ENCODE data around the gene RASA3.
A peak's percentile ranks its signal among the peaks of the same experiment; 100 is the strongest.
"Not testable (repeated sequence)": the region's sequence is repeated elsewhere in the genome, so short reads cannot be mapped to it uniquely, and the experiment has no call there.

Gene RASA3

DNA sequence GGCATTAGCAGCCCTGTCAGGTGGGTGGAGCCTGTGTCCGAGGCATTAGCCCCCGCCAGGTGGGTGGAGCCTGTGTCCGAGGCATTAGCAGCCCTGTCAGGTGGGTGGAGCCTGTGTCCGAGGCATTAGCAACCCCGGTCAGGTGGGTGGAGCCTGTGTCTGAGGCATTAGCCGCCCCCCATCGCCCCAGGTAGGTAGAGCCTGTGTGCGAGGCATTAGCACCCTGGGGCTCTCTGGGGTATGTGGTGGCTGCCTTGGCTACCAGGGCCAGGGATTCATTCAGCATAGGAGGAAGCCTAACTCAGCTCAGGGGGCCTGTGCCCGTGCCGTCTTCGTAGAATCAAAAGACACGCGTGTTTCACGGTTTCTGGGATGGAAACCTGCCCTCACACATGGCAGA, 112.3 kb downstream of the RASA3 start:
- DNase-seq (ENCODE audit: low read depth in 2 of 2) = not testable (repeated sequence)

DNA sequence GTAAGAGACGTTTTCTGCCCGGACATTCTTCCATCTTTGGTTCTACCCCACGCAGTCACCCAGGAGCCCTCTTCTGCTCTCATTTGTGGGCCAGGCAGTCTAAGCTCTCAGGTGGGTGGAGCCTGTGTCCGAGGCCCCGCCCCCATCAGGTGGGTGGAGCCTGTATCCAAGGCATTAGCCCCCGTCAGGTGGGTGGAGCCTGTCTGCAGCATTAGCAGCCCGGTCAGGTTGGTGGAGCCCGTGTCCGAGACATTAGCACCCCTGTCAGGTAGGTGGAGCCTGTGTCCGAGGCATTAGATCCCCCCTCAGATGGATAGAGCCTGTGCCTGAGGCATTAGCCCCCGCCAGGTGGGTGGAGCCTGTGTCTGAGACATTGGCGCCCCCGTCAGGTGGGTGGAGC, 113.1 kb downstream of the RASA3 start:
- DNase-seq (ENCODE audit: low read depth in 2 of 2) = peak; percentile 33 to 39

DNA sequence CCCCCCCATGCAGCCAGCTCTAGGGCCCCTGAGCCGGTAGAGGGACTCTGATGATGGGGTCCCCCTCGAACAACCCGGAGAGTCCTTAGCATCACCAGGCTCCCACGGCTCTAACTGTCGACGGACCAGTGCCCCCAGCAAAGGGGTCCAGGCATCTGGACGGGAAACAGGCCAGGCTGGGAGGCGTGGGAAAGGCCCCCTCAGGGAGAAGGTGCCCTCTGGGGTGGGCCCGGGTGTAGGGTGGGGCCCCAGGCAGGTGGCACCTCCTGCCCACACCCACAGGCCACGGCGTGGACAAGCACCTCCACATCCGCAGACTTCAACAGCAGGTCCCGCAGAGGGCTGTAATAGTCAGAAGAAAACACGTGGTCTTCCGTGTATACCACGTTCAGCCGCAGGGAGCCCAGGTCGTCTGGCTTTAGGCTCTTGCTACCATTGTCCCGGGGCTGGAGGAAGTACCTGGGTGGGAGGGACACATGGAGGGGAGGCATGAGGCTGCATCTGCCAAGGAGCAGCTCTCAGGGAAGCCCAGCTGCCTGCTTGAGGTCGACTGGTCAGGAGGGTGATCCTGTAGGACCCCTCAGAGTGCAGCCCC, 113.9 kb downstream of the RASA3 start:
- no peak for DNase-seq (ENCODE audit: low read depth in 2 of 2)

DNA sequence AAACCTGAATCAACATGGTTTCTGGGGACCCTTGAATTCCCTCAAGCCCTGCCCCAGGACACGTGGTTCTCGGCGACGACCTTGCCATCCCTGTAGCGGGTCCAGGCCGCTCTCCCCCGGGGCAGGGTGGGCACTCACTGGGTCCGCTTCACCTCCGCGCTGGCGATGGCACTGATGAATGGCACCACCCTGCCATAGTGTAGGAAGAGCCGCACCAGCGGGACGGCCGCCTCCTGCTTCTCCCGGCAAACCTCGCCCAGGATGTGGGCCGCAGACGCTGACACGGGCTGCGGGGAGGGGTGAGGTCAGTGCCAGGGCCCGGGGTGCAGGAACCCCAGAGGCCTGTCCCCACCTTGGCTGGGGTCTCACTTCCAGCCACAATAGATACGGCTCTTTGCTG, 114.5 kb downstream of the RASA3 start:
- DNase-seq (ENCODE audit: low read depth in 2 of 2) = no peak

DNA sequence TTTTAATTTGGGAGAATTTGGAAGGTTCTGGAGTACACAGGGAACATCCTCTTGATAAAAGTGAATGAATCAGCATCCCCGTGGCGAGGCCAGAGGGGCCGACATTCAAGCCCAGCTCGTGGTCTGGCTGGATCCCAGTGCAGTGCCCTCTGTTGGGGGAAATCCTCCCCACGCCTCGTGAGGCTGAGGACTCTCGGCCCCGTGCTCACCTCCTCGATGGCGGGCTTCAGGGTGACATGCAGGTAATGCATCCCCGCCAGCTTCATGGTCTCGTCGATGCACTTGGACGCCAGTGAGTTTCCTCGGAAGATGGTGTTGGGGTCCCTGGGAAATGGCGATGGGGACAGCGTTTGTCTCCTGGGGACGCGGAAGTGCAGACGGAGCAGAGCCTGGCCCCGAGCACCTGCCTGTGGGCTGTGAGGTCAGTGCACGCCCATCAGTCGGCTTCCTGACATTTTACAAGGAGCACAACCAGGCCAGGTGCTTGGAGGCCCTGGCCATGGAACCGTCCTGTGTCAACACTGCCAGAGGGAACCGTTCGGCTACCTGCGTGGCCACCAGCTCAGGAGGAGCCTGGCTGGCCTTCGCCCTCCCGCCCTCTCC, 115.3 kb downstream of the RASA3 start:
- no peak for DNase-seq (ENCODE audit: low read depth in 2 of 2)

DNA sequence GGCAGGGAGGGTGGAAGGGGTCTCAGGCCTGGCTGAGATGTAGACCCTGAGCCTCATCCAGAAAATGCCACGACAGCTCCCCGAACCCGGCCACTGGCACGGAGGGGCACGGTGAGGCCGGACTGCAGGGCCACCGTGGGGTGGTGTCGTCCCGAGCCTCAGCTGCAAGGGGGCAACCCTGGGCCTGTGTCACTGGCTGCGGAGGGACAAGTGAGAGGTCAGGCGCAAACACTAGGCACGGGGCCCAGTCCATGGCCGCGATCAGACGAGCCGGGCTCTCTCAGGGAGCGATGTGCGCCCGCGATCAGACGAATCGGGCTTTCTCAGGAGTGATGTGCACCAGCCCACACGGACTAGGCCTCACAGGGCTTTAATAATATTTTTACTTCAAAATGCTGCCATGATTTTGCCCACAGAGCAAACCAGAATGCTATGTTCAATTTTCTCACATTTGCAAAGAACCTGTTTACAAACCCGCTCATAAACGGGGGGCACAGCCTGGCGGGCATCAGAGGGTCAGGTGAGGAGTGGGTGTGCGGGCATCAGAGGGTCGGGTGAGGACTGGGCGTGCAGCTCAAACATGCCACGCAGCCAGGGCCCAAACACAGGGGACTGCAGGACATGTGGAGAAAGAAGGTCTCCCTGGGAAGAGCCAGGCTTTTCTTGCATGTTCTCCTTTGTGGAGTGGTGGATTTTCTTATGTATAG, 115.9 kb downstream of the RASA3 start:
- no peak for DNase-seq (ENCODE audit: low read depth in 2 of 2)

DNA sequence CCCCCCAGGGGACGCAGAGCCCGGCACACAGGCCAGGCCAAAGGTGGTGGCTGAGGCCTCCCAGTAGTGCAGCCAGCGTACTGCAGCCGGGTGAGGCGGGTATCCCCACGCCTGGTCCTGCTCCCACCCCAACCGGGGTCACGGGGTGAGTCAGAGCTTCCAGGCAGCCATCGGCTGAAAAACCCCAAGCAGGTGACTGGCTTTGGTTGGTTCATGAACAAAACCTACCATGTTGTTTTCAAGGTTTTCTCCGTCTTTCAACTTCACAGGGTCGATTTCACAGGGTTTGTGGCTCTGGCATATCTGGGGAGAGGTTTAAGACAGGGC, 116.5 kb downstream of the RASA3 start:
- no peak for DNase-seq (ENCODE audit: low read depth in 2 of 2)

DNA sequence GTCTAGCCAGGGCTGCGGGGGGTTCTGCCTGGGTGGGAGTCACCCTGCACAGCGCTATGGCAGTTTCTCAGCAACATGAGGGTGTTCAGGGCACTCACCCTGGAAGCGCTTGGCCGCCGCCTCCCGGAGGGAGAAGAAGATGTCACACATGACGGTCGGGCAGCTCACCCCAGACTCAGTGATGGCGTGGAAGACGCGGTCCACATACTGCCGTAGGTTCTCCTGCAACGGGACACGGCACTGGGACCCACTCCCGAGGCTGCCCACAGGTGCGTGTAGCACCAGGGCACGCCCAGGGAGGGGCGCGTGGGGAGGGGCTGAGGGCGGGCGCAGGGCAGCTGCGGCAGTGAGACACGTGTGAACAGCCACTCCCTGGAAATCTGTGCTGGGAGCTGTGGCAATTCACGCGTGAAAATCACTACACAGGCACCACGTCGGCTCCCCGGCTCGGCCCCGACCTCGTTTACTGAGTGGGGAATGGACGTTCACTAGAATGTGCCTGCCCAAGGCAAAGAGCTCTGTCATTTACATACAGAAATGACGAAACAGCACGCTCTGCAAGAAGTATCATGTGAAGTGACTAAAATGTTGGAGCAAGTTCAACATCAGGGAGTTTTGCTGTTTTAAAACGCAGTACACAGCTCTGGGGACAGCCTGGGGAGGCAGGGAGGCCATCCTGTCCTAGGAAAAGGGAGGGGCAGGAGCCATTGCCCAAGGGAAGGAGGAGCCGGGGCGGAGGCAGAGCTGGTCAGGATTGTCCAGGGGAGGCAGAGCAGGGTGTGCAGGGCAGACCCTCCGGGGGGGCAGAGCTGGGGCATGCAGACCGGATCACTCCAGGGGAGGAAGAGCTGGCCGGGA, 117.1 kb downstream of the RASA3 start:
- DNase-seq (ENCODE audit: low read depth in 2 of 2) = no peak

DNA sequence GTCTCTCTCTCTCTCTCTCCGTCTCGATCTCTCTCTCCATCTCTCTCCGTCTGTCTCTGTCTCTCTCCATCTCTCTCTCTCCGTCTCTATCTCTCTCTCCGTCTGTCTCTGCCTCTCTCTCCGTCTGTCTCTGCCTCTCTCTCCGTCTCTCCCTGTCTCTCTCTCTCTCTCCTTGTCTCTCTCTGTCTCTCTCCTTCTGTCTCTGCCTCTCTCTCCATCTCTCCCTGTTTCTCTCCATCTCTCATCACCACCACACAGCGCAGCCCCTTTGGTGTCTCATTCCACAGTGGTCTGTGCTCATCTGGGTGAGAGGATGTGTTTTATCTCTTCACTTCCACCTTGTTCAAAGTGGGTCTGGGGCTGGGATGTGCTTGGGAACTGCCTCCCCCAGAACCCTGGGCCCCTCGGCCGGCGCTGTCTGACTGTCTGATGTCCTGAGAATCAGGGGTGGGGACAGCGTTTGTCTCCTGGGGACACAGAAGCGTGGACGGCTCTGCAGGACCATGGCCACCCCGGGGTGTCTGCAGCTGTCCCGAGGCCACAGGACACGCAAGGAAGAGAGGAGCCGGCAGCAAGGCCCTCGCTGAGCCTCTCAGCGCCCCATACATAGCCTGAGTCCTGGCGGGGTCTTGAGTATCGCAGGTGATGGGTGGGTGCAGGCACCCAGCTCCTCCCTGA, 118.3 kb downstream of the RASA3 start:
- DNase-seq (ENCODE audit: low read depth in 2 of 2) = no peak

DNA sequence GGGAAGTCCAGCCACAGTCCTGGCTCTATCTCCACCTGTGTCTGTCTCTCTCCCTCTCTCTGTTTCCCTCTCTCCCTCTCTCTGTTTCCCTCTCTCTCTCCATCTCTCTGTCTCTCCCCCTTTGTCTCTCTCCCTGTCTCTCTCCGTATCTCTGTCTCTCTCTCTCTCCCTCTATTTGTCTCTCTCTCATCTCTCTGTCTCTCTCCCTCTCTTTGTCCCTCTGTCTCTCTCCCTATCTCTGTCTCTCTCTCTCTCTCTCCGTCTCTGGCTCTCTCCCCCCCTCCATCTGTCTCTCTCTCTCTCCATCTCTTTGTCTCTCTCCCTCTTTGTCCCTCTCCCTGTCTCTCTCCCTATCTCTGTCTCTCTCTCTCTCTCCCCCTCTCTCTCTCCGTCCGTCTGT, 119.1 kb downstream of the RASA3 start:
- DNase-seq (ENCODE audit: low read depth in 2 of 2) = no peak

DNA sequence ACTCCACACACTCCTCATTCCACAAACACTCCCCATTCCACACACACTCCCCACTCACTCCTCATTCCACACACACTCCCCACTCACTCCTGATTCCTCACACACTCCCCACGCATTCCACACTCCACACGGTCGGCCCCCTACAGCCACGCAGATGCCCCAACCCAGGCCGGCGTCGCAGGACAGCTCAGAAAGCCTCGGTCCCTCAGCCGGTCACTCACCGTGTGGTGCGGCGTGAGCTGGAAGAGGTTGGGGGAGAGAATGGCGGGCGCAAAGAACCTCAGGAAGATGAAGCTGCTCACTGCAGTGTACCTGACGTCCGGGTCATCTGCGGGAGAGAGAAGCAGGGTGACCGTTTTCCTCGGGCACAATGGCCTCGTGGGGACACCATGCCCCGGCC, 119.5 kb downstream of the RASA3 start:
- DNase-seq (ENCODE audit: low read depth in 2 of 2) = no peak

DNA sequence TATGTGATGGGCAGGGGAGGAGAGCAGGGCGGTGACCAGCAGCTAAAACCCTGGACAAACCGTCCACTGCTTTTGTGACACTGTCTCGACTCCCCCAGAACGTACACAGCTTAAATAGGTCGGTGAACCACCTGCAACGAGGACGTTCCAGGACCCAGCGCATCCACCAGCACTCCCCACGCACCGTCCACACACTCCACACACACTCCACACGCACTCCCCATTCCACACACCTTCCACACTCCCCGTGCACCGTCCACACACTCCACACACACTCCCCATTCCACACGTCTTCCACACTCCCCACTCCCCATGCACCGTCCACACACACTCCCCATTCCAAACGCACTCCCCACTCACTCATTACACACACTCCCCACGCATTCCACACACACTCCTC, 120.3 kb downstream of the RASA3 start:
- DNase-seq (ENCODE audit: low read depth in 2 of 2) = no peak

DNA sequence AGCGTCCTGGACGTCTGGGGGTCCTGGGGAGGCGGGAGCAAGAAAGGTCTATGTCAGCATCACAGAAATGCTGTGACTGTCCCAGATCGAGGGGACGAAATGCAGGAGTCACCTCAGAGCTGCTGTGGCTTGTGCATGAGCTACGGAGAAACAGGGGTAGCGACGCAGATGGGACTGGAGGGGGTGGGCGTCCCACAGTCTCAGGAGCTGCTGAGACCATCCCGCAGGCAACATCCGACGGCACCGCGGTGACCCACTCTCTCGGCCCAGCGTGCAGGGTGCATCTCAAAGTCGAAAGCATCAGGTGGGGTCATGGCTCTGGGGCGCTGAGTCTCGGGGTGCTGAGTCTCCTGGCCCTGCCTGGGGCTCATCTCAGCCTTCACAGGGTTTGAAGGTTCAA, 121.2 kb downstream of the RASA3 start:
- no peak for DNase-seq (ENCODE audit: low read depth in 2 of 2)

DNA sequence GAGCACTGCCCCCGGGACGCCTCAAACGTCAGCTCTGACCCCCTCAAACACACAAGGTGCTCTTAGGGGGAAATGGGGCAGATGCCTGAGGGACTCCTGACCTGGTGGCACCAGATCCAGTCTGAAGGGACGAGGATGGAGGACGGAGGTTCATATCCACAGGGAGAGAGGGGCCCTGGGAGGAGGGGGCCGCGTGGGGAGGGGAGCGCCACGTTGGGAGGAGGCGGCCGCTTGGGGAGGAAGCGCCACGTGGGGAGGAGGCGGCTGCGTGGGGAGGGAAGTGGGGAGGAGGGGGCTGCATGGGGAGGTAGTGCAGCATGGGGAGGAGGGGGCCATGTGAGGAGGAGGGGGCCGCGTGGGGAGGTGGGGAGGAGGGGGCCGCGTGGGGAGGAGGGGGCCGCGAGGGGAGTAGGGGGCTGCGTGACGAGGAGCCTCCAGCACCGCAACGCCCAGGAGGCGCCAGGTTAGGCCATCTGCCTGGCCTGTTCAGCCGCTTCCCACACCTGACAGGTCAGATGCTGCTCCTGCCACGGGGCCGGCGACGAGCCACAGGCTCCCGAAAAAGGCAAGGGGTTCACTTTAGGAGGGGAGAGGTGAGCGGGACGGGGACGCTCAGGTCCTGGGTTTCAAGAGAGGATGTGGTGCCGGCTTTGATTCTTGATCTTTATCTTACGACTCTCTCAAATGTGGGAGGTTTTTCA, 121.9 kb downstream of the RASA3 start:
- no peak for DNase-seq (ENCODE audit: low read depth in 2 of 2)

DNA sequence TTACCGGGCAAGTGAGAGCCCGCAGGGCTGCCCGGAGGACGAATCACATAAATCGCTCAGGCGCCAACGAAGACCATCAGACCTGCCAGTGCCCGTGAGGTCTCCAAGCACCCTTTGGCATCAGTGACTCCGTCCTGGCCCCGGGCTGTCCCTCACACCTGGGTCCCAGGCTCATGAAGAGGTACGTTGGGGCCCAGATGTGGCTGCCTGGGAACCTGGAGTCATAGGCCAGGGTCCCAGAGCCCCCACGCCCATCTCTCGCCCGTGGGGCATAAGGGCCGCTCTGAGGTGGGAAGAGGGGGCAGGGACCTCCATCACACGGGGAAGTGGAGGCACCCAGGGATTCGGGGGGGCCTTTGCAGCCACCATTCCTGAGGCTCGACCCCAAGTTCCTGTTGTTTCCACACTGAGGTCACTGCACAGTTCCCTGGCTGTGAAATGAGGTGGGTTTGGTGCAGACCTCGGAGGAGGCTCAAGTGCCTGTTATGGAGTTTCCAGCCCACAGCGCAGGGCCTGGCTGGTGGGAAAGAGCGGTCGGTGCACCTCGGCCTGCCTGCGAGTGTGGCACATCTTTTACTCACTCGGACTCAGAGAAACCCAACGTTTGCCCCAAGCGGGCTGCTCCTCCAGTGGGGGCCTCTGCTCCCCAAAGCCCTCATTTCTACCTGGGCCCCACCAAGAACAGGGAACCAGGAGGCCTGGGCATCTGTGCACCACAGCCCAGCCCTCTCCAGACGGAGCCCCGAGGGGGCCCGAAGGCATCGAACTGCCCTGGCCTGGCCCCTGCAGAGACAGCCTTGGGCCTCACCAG, 122.6 kb downstream of the RASA3 start:
- DNase-seq (ENCODE audit: low read depth in 2 of 2) = no peak

DNA sequence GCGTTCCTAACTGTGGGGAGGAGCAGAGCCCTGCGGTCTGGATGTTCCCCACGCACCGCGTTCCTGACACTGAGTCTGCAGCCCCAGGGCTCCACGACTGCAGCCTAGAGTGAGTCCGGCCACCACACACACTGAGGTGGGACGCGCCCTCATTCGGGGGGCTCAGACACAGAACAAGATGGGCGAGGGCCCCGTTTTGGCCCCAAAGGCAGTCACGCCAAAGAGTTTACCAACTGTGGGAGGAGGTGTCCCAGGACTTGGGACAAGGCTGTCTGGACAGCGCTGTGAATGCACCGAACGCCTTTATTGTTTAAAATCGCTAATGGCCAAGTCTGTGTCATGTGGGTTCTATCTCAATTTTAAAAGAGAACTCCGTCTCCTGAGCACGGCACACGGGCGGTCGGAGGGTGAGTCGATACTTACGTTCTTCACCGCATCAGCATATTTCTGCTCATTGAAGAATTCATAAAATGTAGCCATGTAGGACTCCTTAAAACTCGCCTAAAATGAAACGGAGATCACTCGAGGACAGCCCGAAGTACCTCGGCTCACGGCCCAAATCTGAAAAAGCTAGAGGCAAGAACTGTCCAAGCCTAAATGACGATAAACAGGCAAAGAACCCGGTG, 123.3 kb downstream of the RASA3 start:
- DNase-seq (ENCODE audit: low read depth in 2 of 2) = no peak

DNA sequence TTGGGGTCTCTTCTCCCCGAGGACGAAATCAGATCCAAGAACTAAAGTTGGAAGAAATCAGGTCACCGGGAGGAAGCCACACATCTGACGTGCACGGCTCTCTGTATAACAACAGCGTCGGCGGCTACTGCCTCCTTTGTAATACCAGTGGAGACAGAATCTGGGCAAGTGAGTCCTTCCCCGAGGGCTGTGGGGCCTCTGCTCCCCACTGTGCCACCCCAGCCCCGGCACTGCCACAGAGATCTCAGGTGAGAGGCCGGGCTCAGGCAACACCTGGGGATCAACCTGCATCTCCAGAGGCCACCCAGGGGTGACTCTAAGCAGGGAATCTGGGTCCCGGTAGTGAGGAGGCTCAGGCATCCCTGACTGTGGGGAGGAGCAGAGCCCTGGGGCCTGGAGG, 124.9 kb downstream of the RASA3 start:
- DNase-seq (ENCODE audit: low read depth in 2 of 2) = no peak

DNA sequence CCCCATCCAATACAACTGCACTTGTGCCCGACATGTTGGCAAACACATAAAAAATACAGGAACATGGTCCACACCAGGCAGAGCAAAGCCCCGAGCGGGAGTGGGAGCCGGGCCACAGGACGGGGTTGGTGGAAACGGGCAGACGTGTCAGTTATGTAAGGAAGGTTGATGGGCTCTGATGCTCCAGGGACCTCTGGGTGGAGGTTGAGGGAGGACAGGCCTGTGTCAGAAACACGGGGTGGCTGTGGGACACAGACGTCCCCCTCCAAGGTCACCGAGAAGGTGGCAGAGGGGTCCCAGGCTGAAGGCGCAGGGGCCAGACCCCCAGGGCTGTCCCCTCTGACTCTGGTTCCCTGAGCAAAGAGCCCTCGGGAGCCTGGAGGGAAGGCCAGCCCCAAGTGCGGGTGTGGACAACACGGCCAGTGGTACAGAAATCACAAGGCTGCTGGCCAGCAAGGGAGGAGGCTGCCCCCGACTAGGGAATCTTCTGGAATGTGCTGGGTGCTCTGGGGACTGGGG, 127.2 kb downstream of the RASA3 start:
- DNase-seq (ENCODE audit: low read depth in 2 of 2) = no peak

DNA sequence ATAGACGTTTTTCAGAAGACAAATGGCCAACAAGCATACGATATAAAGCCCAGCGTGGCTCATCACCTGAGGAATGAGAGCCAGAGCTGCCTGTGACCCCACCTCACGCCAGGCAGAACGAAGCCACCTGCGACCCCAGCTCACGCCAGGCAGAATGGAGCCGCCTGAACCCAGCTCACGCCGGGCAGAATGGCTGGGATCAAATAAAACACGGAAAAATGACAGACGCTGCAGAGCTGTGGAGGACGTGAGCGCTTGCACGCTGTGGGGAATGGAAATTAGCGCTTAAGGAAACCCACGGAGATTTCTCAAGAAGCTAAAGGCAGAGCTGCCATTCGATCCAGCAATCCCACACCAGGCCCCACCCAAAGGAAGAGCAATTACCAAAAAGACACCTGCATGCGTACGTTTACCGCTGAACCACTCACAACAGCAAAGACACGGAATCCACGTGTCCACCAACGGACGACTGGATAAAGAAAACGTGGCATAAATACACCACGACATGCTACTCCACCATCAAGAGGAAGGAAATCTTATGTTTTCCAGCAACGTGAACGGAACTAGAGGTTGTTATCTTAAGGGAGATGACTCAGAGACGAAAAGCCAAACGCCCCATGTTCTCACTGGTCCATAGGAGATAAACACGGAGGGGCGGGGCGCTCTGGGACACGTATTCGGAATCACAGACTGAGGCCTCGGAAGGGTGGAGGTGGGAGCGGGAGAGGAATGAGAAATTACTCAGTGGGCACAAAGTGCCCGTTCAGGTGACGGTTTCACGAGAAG, 127.8 kb downstream of the RASA3 start:
- no peak for DNase-seq (ENCODE audit: low read depth in 2 of 2)

Measured in stimulated activated CD4-positive, alpha-beta T cell treated with anti-CD3 and anti-CD28 coated beads, Interleukin-15, amount 100 ng/mL, for 48 hours (primary cell).